Right lobe of liver (tissue), 6 donors: ENCODE measurements around the gene DIP2A. TPM values are rescaled to one million over a fixed set of nuclear protein-coding genes. Genes with fewer than 3 reads are reported as not detected.

Source experiments
- ATAC-seq, 4 donors: fragments of 200-7000 bp; cut with Tn5 transposase; one replicate each; pipeline ENCODE4 v1.9.1; 2020; ENCODE audit warnings: mild to moderate bottlenecking in 4 of 4, moderate library complexity in 4 of 4
- DNase-seq, 3 donors: peaks; one replicate each; pipeline ENCODE4 v3.0.0-alpha.2; 2020
- H3K27ac ChIP-seq, 3 donors: fragments of 200-600 bp; one replicate each; pipeline ENCODE4 v1.8.0; 2022
- H3K27me3 ChIP-seq, 2 donors: fragments of 200-600 bp; one replicate each; pipeline ENCODE4 v1.8.0; 2022
- H3K36me3 ChIP-seq, 4 donors: fragments of 200-600 bp; sonication (generic) in 1 of 4; one replicate each; pipeline versions ENCODE4 v1.5.1 to v1.8.0; 2017 to 2022; ENCODE audit warnings: control low read depth in 1 of 4
- H3K4me1 ChIP-seq, 4 donors: fragments of 200-600 bp; sonication (generic) in 1 of 4; one replicate each; pipeline versions ENCODE4 v1.5.1 to v1.8.0; 2017 to 2022; ENCODE audit warnings: control low read depth in 1 of 4
- H3K4me3 ChIP-seq, 3 donors: fragments of 200-600 bp; one replicate each; pipeline ENCODE4 v1.8.0; 2022
- H3K9me3 ChIP-seq, 4 donors: fragments of 200-600 bp; sonication (generic) in 1 of 4; one replicate each; pipeline versions ENCODE4 v1.5.1 to v1.8.0; 2017 to 2022; ENCODE audit warnings: control low read depth in 1 of 4
- CTCF ChIP-seq, 4 donors: fragments of 200-600 bp in 3 of 4; fragments of 450-650 bp in 1 of 4; IDR thresholded peaks; one replicate each; pipeline versions ENCODE4 v1.5.1 to v1.8.0; 2016 to 2022; ENCODE audit warnings: antibody characterized with exemption in 4 of 4, mild to moderate bottlenecking in 2 of 4
- POLR2A ChIP-seq: fragments of 450-650 bp; IDR thresholded peaks from one replicate; pipeline ENCODE4 v1.6.1; 2017; ENCODE audit warnings: antibody characterized with exemption, mild to moderate bottlenecking
- WGBS: methylation state at CpG from one replicate; pipeline ENCODE4 v1.1.6; 2018; ENCODE audit warnings: low coverage, low lambda C conversion rate; ENCODE audit not compliant: insufficient coverage; ENCODE audit errors: missing lambda C conversion rate; 5-methylcytosine and 5-hydroxymethylcytosine counted together
- intact Hi-C, 2 donors: fragments of 100-400 bp; cut with DNase I; formaldehyde crosslinking; loops; one replicate each; pipeline versions ENCODE4 v1.11.2 to v1.14.1; 2022
- total RNA-seq, 6 experiments: library from RNA; depleted of rRNA in 2 of 6; stranded (reverse); fragments of >200 nt in 2 of 6; fragmentation: NEBNext Ultra II Directional in 3 of 6; extraction: Animal tissue kit (Norgen Biotek cat#: 25700) in 3 of 6; gene quantifications; one replicate each; pipeline versions ENCODE4 v1.1.0 to v1.2.4, GENCODE V29; 2016 to 2023
- donor health status: DM: no; HTN: yes; CAD: no.
- donor health status: DM: no; HTN: no; CAD: no.
- donor health status: DM: no; HTN: no; CAD: no.
- donor health status: DM: no; HTN: yes; CAD: no.
- donor health status: DM: no; HTN: yes; CAD: no.

Gene DIP2A
- total RNA-seq, 6 experiments from 2014 or later: 12.3 to 14.4 (median 13.1) TPM

GRCh38 chr21:46480466-46480865 lies 21.8 kb downstream of the DIP2A start:
- peak in 2 of 3 donors; percentile 74 to 87 for DNase-seq
- 61% methylated on average over 2 of the region's 5 CpGs for WGBS

GRCh38 chr21:46482225-46482845 lies 23.6 kb downstream of the DIP2A start:
- H3K27ac ChIP-seq: no peak overlapping the region
- intact Hi-C loops: no loop called here
- WGBS: 86% methylated on average over 6 of the region's 6 CpGs
- TF ChIP-seq CTCF (IDR thresholded peaks at IDR 0.05): no peak
- TF ChIP-seq POLR2A: no peak
- no peak overlapping the region for H3K4me3 ChIP-seq
- no peaks in the 10 kb centered on the region for H3K27me3 ChIP-seq
- ATAC-seq (no peak), DNase-seq (no peak)
- no peaks in the 10 kb centered on the region for H3K36me3 ChIP-seq
- H3K9me3 ChIP-seq: no peaks in the 10 kb centered on the region
- peaks cover 0 to 13% (median 4%) of the 10 kb centered on the region in 4 donors for H3K4me1 ChIP-seq

More at GRCh38 chr21:46480466-46480865, 21.8 kb downstream of the DIP2A start:
- Histone ChIP-seq H3K27me3 (no peaks in the 10 kb centered on the region), H3K27ac (peak overlapping the region in 1 of 3 donors; percentile 49), H3K9me3 (no peaks in the 10 kb centered on the region), H3K36me3 (no peaks in the 10 kb centered on the region), H3K4me3 (no peak overlapping the region), H3K4me1 (peaks cover 0 to 13% (median 4%) of the 10 kb centered on the region in 4 donors)
- no peak for TF ChIP-seq POLR2A
- no peak for TF ChIP-seq CTCF (IDR thresholded peaks at IDR 0.05)
- intact Hi-C loops: no loop called here
- peak; percentile 88 to 96 (median 96) for ATAC-seq

- H3K4me1 ChIP-seq: peaks cover 0 to 13% (median 4%) of the 10 kb centered on the region in 4 donors
- no peak for DNase-seq
- H3K9me3 ChIP-seq: no peaks in the 10 kb centered on the region
- H3K27ac ChIP-seq: no peak overlapping the region
- no peaks in the 10 kb centered on the region for H3K36me3 ChIP-seq
- TF ChIP-seq POLR2A (no peak), CTCF (IDR thresholded peaks at IDR 0.05) (no peak)
- H3K27me3 ChIP-seq: no peaks in the 10 kb centered on the region
- WGBS: 86% methylated on average over 2 of the region's 2 CpGs
- no peak for ATAC-seq
- no peak overlapping the region for H3K4me3 ChIP-seq
- intact Hi-C loops: no loop called here
Observed at GRCh38 chr21:46482846-46483231, 24.1 kb downstream of the DIP2A start.

GRCh38 chr21:46483300-46484295 lies 24.9 kb downstream of the DIP2A start:
- DNase-seq: no peak
- intact Hi-C loops: no loop called here
- no peaks in the 10 kb centered on the region for H3K36me3 ChIP-seq
- H3K4me1 ChIP-seq: peaks cover 0 to 13% (median 4%) of the 10 kb centered on the region in 4 donors
- 78% methylated on average over 4 of the region's 6 CpGs for WGBS
- no peak overlapping the region for H3K4me3 ChIP-seq
- no peaks in the 10 kb centered on the region for H3K9me3 ChIP-seq
- ATAC-seq: no peak
- no peak for TF ChIP-seq POLR2A
- TF ChIP-seq CTCF (IDR thresholded peaks at IDR 0.05): no peak
- no peak overlapping the region for H3K27ac ChIP-seq
- no peaks in the 10 kb centered on the region for H3K27me3 ChIP-seq
